ENCODE results near the gene SLC22A6.

The SLC22A6 gene

DNA sequence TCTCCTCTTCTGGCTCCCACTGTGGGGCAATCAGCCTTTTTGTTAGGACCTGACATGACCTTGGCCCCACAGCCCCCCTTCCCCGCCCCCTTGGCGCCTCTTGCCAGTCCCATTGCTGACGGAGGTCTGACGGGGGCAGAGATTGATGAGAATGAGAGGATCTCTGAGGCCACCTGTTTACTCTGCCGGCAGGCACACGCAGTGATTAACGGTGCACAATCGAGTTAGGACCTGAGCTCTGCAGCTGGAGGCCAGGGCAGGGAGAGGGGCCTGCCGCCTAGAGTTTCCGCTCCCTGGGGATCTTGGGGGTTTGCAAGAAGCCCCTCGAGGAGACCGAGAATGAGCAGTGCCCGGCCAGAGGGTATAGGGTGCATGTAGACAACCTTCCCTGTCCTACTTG, 56.8 kb downstream of the SLC22A6 start:
- in situ Hi-C loops (cut with MboI; ENCODE audit: low pct_unique_long_range_greater_than_20kb, low sequenced_read_pairs, unreplicated experiment): no loop called here
- TF ChIP-seq, protein P1, sequence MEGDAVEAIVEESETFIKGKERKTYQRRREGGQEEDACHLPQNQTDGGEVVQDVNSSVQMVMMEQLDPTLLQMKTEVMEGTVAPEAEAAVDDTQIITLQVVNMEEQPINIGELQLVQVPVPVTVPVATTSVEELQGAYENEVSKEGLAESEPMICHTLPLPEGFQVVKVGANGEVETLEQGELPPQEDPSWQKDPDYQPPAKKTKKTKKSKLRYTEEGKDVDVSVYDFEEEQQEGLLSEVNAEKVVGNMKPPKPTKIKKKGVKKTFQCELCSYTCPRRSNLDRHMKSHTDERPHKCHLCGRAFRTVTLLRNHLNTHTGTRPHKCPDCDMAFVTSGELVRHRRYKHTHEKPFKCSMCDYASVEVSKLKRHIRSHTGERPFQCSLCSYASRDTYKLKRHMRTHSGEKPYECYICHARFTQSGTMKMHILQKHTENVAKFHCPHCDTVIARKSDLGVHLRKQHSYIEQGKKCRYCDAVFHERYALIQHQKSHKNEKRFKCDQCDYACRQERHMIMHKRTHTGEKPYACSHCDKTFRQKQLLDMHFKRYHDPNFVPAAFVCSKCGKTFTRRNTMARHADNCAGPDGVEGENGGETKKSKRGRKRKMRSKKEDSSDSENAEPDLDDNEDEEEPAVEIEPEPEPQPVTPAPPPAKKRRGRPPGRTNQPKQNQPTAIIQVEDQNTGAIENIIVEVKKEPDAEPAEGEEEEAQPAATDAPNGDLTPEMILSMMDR (IDR thresholded peaks at IDR 0.05; ENCODE audit: extremely low read depth, insufficient read depth, missing control alignments): no peak
- DNase-seq (ENCODE audit: low spot score): no peak

GRCh38 chr11:62926680-62927455, 57.9 kb downstream of the SLC22A6 start:
- no peak for DNase-seq (ENCODE audit: low spot score)
- TF ChIP-seq, protein P1 (IDR thresholded peaks at IDR 0.05; ENCODE audit: extremely low read depth, insufficient read depth, missing control alignments): no peak
- in situ Hi-C loops (cut with MboI; ENCODE audit: low pct_unique_long_range_greater_than_20kb, low sequenced_read_pairs, unreplicated experiment): no loop called here
